ENCODE measurements around the gene AMOT.
A peak's percentile ranks its signal among the peaks of the same experiment; 100 is the strongest.
"Not testable (repeated sequence)": the region's sequence is repeated elsewhere in the genome, so short reads cannot be mapped to it uniquely, and the experiment has no call there.

Gene AMOT, protein sequence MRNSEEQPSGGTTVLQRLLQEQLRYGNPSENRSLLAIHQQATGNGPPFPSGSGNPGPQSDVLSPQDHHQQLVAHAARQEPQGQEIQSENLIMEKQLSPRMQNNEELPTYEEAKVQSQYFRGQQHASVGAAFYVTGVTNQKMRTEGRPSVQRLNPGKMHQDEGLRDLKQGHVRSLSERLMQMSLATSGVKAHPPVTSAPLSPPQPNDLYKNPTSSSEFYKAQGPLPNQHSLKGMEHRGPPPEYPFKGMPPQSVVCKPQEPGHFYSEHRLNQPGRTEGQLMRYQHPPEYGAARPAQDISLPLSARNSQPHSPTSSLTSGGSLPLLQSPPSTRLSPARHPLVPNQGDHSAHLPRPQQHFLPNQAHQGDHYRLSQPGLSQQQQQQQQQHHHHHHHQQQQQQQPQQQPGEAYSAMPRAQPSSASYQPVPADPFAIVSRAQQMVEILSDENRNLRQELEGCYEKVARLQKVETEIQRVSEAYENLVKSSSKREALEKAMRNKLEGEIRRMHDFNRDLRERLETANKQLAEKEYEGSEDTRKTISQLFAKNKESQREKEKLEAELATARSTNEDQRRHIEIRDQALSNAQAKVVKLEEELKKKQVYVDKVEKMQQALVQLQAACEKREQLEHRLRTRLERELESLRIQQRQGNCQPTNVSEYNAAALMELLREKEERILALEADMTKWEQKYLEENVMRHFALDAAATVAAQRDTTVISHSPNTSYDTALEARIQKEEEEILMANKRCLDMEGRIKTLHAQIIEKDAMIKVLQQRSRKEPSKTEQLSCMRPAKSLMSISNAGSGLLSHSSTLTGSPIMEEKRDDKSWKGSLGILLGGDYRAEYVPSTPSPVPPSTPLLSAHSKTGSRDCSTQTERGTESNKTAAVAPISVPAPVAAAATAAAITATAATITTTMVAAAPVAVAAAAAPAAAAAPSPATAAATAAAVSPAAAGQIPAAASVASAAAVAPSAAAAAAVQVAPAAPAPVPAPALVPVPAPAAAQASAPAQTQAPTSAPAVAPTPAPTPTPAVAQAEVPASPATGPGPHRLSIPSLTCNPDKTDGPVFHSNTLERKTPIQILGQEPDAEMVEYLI

GRCh38 chrX:112840382-112841113, at the start of gene AMOT:
TSS of gene AMOT (minus strand) at chrX:112840831. CDS start at chrX:112823126, 17,705 bp downstream.
- DNase-seq: peak in 13 of 14 donors; percentile 15 to 76 (median 61)

DNA sequence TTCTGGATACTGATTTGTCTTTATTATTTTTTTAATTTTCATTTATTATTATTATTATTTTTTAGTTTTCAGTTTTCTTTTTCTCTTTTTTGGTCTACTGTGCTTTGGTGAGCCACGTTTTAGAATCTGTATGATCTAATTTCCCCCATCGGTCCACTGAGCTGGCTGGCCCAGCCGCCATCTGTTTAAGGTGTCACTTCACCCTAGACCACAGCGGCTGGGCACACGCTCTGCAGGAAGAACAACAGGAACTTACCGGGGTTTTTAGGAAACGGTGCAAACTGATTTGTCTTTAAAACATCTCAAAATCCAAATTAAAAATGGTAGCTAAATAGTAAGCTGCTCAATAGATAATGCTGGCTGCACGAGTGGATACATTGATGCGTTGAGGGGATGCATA, 48.8 kb upstream of the AMOT start:
- DNase-seq: no peak

- DNase-seq: no peak
Observed at GRCh38 chrX:112888916-112889315, 48.3 kb upstream of the AMOT start.

- DNase-seq: no peak
Observed at GRCh38 chrX:112877771-112878173, 37.1 kb upstream of the AMOT start.

DNA sequence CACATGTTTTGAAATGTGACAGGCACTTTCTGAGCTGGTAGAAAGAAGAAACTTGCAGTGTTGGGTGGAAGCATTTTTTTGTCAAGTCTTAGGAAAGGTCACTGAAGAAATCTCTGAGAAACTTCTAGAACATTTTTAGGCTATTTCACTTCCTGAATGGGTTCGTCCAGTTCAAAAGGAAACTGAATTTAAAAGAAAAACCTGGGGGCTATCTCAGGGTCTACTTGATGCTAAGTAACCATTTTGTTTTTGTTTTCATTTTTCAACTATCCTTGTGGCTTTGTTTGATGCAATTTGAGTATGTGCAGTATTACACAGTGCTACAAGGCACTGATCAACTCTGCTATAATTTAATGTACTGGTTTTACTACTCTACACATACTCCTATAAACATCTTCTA, 34.0 kb upstream of the AMOT start:
- no peak for DNase-seq

GRCh38 chrX:112874175-112874574, 33.5 kb upstream of the AMOT start:
- no peak for DNase-seq

- DNase-seq: no peak
Observed at GRCh38 chrX:112868586-112868985, 28.0 kb upstream of the AMOT start.

DNA sequence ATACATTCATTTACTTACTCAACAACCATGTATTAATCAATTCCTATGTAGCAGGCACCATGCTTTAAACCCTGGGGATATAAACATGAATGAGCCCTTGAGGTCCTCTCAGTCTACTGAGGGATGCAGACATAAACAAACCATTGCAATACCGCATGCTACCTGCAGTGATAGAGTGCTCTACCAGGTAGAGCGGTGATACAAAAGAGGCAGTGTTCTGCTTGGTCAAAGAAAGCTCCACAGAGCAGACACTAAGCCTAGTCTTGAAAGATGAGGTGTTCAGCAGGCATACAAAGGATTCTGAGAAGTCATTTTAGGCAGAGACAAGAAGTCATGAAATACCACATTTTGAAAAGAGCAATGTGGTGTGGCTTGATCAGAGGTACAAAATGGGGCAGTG, 26.9 kb upstream of the AMOT start:
- DNase-seq: no peak

GRCh38 chrX:112866175-112866574, 25.5 kb upstream of the AMOT start:
- DNase-seq: no peak

DNA sequence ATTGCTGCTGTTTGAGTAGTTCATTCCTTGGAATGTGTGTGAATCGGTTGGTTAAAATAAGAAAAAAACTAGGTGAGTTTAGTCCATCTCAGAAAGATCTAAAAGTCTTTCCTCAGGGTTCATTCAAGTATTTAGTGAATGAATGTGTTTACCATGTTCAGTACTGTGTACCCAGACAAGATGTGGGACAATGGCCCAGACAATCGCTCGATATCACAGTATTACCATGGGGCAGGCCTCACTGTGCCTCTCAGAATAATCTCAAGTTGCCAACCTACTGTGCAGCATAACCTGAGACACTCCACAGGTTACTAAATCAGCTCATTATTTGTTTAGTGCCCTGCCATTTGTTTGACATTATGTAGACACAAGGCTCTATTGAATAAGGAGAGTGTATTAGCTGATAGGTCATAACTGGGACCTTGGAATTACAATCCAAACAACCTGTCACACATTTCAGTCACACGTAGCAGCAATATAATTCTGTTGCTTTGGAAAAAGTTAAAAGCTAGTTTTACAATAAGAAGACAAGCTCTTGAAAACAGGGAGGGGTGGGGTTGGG, 24.9 kb upstream of the AMOT start:
- no peak for DNase-seq

GRCh38 chrX:112863850-112864249, 23.2 kb upstream of the AMOT start:
- no peak for DNase-seq

DNA sequence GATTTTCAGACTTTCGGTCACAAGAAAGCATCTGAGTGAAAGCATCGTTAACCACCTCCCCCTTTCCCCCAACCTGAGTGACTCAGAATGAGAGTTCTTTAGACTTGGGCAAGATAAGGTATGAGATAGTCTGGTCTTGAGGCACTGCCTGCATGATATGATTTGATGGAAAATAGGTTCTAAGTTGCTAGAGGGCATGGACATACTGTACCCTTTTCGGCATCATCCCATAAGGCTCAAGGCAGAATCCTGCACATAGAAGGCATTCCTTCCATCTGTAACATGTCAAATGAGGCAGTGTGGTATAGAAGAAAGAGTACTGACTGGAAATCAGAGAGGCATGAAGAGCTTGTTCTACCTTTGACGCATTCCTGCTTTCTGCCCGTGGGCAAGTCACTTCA, 16.8 kb upstream of the AMOT start:
- no peak for DNase-seq

GRCh38 chrX:112854901-112855300, 14.3 kb upstream of the AMOT start:
- DNase-seq: not testable (repeated sequence)

DNA sequence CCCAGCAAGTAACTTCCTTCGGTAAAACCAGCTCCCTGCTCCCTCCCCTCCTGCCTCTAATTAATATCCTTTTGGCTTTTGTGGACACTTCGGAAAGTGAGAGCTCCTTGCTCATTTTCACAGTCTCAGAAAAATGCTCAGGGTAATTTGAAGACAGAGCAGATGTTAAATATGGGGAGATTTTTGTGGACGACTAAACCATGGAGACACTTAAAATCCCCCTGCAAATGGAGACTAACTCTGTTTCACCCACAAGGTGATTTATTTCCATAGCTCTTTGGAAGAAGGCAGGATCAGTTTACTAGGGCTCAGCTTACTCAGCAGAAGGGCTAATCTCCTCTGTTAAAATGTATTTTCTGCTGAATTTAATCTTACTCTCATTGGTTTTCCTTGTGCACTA, 12.2 kb upstream of the AMOT start:
- no peak for DNase-seq

DNA sequence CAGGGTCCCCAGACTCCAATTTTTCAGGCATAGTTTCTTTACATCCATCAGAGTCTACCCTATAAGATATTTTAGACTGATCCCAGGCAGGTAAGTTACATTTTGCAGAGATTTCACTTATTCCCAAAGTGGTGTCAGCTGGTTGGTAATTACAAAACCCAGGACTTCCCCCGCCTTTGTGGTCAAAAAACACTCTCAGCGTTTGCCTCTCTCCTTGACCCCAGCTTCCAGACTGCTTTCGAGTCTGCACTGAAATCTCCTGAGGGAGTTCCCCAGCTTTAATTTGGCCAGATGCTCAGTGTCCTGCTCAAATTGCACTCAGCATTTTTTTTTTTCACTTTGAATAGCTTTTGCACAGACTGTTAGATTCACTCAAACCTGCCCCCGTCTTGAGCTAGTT, 11.2 kb upstream of the AMOT start:
- peak in 1 of 14 donors; percentile 0 for DNase-seq

DNA sequence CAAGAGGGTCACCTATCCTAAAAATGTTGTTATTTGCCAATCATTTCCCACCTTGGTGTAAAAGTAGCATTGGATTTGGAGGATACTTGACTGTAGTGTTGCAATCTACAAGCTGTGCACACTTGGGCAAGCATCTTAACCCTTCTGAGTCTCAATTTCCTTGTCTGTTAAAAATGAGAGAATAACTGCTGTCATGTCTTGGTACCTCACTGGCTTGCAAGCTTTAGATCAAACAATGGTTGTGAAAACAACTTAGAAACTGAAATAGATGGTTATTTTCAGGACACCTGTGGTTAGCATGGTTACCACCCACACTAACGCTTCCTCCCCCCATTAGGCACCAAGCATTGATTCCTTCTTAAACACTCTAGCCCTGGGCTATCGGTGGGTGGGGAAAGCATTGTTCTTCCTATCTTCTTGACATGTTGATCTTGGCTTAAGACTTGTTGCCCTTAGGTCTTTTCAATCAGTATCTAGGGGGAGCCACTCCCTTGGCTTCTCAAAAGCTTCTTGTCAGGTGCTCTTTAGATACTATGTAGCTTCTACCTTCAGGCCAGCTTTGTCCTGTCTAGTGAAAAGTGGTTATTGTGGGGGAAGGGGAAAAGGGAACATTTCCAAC, 10.6 kb upstream of the AMOT start:
- DNase-seq: no peak

GRCh38 chrX:112849016-112849415, 8.4 kb upstream of the AMOT start:
- no peak for DNase-seq

DNA sequence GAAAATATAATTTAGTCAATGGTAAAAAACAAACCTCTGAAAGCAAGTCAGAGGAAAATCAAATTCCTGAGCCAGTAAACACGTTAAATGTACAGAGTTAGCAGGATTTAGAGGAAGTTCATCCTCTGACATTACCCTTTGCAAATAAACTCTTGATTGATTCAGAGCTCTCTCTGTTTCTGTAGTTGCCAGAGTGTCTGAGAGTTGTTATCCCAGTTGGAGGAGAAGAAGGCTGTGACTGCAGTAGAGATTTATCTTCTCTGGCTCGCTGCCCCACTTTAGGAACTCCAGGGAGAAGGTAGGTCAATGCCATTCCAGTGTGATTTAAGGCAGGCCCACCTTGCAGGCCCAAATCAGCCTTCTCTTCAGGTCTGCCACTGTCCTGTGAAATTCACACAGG, 6.2 kb upstream of the AMOT start:
- no peak for DNase-seq

DNA sequence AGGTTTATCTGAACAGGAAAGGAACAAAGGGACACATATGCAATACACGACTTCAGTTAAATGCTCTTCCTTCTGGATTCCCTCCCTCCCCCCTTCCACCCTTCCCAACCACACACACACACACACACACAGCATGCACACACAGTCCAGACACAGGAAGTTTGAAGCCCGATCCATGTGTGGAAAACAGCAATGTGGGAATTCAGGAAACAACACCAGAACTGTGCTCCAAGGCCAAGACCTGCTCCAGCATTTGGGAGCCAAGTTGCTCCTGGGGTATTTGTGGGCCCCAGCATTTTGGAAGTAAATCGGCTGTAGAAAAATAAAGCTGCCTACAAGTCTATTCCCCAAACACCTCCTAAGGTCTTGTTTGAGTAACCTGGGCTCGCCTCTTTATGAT, 5.6 kb upstream of the AMOT start:
- no peak for DNase-seq

- DNase-seq: no peak
Observed at GRCh38 chrX:112844250-112844649, 3.6 kb upstream of the AMOT start.

DNA sequence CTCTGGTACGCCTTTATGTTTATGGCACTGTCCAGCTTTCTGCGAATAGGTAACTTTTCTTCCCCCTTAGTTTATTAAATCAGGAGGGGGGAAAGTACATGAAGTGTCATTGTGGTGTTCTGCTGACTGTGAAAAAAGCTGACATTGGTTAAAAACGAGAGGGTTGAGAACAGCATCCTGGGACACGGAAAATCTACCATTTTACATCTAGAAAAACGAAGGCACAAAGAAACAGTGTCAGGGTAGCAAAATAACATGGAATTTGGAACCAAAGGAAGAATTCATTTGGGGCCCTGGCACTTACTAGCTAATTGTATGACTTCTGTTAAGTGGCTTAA, 1.2 kb upstream of the AMOT start:
- peak in 1 of 14 donors; percentile 51 for DNase-seq

All from C1 segment of cervical spinal cord (tissue), 14 donors.